ENCODE measurements around the gene PSTPIP2.
"Not testable (repeated sequence)": the region's sequence is repeated elsewhere in the genome, so short reads cannot be mapped to it uniquely, and the experiment has no call there.

Gene PSTPIP2

GRCh38 chr18:45976974-45977373 lies 95.1 kb downstream of the PSTPIP2 start:
- DNase-seq = no peak

- no peak for DNase-seq
Observed at GRCh38 chr18:45976566-45976965, 95.5 kb downstream of the PSTPIP2 start.

- DNase-seq = no peak
Observed at GRCh38 chr18:45974088-45974536, 97.9 kb downstream of the PSTPIP2 start.

- peak; percentile 89 for DNase-seq
Observed at GRCh38 chr18:45967007-45967706, 104.9 kb downstream of the PSTPIP2 start, which contains the start of gene EPG5. Gene EPG5 (minus strand): TSS chr18:45967329. CDS start chr18:45967239, 90 bp downstream.

GRCh38 chr18:45964913-45965312 lies 107.1 kb downstream of the PSTPIP2 start:
- not testable (repeated sequence) for DNase-seq

- DNase-seq = no peak
Observed at GRCh38 chr18:45962866-45963265, 109.2 kb downstream of the PSTPIP2 start.

GRCh38 chr18:45962461-45962860 lies 109.6 kb downstream of the PSTPIP2 start:
- DNase-seq = no peak

GRCh38 chr18:45959484-45959883 lies 112.6 kb downstream of the PSTPIP2 start:
- not testable (repeated sequence) for DNase-seq

GRCh38 chr18:45958730-45959129 lies 113.3 kb downstream of the PSTPIP2 start:
- DNase-seq = no peak

GRCh38 chr18:45958027-45958426 lies 114.0 kb downstream of the PSTPIP2 start:
- DNase-seq = no peak

GRCh38 chr18:45957100-45957499 lies 115.0 kb downstream of the PSTPIP2 start:
- DNase-seq = no peak

GRCh38 chr18:45954070-45954934 lies 117.8 kb downstream of the PSTPIP2 start:
- DNase-seq = no peak

- no peak for DNase-seq
Observed at GRCh38 chr18:45951016-45951714, 120.9 kb downstream of the PSTPIP2 start.

- no peak for DNase-seq
Observed at GRCh38 chr18:45945669-45946068, 126.4 kb downstream of the PSTPIP2 start.

GRCh38 chr18:45940724-45941123 lies 131.3 kb downstream of the PSTPIP2 start:
- no peak for DNase-seq

- DNase-seq = no peak
Observed at GRCh38 chr18:45939236-45939635, 132.8 kb downstream of the PSTPIP2 start.

- DNase-seq = no peak
Observed at GRCh38 chr18:45938488-45938935, 133.5 kb downstream of the PSTPIP2 start.

- DNase-seq = no peak
Observed at GRCh38 chr18:45935591-45936335, 136.3 kb downstream of the PSTPIP2 start.
